GM12878 (cell line): ENCODE data around the gene SPATA25. TPM values are rescaled to one million over a fixed set of nuclear protein-coding genes. Genes with fewer than 3 reads are reported as not detected.

Source experiments
- ATAC-seq: fragments of 200-7000 bp; cut with Tn5 transposase; 3 replicates; pipeline ENCODE4 v1.9.1; 2020; ENCODE audit warnings: mild to moderate bottlenecking, moderate library complexity
- BruUV-seq: library from RNA; stranded (reverse); fragments of 400-500 nt; replicated peaks from 2 replicates; lab custom pipeline; 2021; lab: Mats Ljungman, UMichigan
- CTCF ChIA-PET: fragments of 300-600 bp; sonication (Branson Sonifier 250); formaldehyde crosslinking; extraction: SDS; loops from one replicate; lab custom pipeline; 2021; ENCODE audit warnings: inconsistent platforms; lab: Yijun Ruan, JAX
- POLR2A ChIA-PET: fragments of 350-600 bp; formaldehyde crosslinking; extraction: SDS; loops from one replicate; lab custom pipeline; 2021; ENCODE audit warnings: inconsistent platforms; lab: Charles Lee
- RAD21 ChIA-PET: fragments of 300-600 bp; sonication (Branson Sonifier 250); formaldehyde crosslinking; loops from one replicate; lab custom pipeline; 2023; ENCODE audit warnings: antibody characterized with exemption; ENCODE audit not compliant: unreplicated experiment; lab: Charles Lee
- SMC1A ChIA-PET: fragments of 300-600 bp; sonication (Branson Sonifier 250); formaldehyde crosslinking; loops from one replicate; lab custom pipeline; 2023; ENCODE audit not compliant: unreplicated experiment, uncharacterized antibody; lab: Charles Lee
- DNase-seq: peaks from one replicate; pipeline ENCODE4 v3.0.0-alpha.2; 2011; ENCODE audit warnings: low read depth, low spot score
- FAIRE-seq: peaks from 3 replicates; lab custom pipeline; 2011; peaks lifted over from hg19 to GRCh38; lab: Jason Lieb, UNC
- H2AFZ ChIP-seq: 2 replicates; pipeline ENCODE4 v1.6.0; 2011; ENCODE audit warnings: low read depth, low read length, control low read depth; ENCODE audit not compliant: control insufficient read depth
- H3K27ac ChIP-seq: 2 replicates; pipeline ENCODE4 v1.5.1; 2011; ENCODE audit warnings: control low read depth; ENCODE audit not compliant: control insufficient read depth, insufficient read depth
- H3K27me3 ChIP-seq, 2 experiments: replicated peaks in 1 of 2; 2 replicates each; pipeline versions ENCODE4 v1.6.0 to v1.6.1; 2011; ENCODE audit warnings: low read length in 1 of 2; ENCODE audit not compliant: control insufficient read depth in 2 of 2, insufficient read depth in 2 of 2
- H3K36me3 ChIP-seq, 2 experiments: 2 replicates each; pipeline ENCODE4 v1.5.1; 2011; ENCODE audit warnings: low read length in 1 of 2; ENCODE audit not compliant: control insufficient read depth in 2 of 2, insufficient read depth in 2 of 2
- H3K4me1 ChIP-seq: 2 replicates; pipeline ENCODE4 v1.6.1; 2011; ENCODE audit warnings: mild to moderate bottlenecking, low read length, moderate library complexity, mixed read lengths; ENCODE audit not compliant: control insufficient read depth, insufficient read depth
- H3K4me2 ChIP-seq: 2 replicates; pipeline ENCODE4 v1.6.0; 2011; ENCODE audit warnings: control low read depth; ENCODE audit not compliant: control insufficient read depth, insufficient read depth
- H3K4me3 ChIP-seq: fragments of 200-600 bp; sonication (generic); 2 replicates; pipeline ENCODE4 v1.5.1; 2016
- H3K79me2 ChIP-seq: 2 replicates; pipeline ENCODE4 v1.6.0; 2011; ENCODE audit warnings: low read length; ENCODE audit not compliant: control insufficient read depth, insufficient read depth
- H3K9ac ChIP-seq: 2 replicates; pipeline ENCODE4 v1.8.0; 2011; ENCODE audit warnings: low read length, control low read depth, mixed read lengths; ENCODE audit not compliant: control insufficient read depth, insufficient read depth
- H3K9me3 ChIP-seq: replicated peaks from 3 replicates; pipeline ENCODE4 v1.5.1; 2011; ENCODE audit warnings: mild to moderate bottlenecking, low read length; ENCODE audit not compliant: control insufficient read depth, insufficient read depth
- H4K20me1 ChIP-seq: 2 replicates; pipeline ENCODE4 v1.6.0; 2011; ENCODE audit not compliant: control insufficient read depth, insufficient read depth
- ATF7 ChIP-seq: fragments of 450-650 bp; IDR thresholded peaks from 2 replicates; pipeline ENCODE4 v1.6.1; 2016; ENCODE audit warnings: low read depth, mild to moderate bottlenecking
- CBFB ChIP-seq: IDR thresholded peaks from 2 replicates; pipeline ENCODE4 v1.6.1; 2016; ENCODE audit warnings: antibody characterized with exemption, low read depth
- E2F4 ChIP-seq: IDR thresholded peaks from 2 replicates; pipeline ENCODE4 v1.6.1; 2012; ENCODE audit warnings: low read depth, low read length, improper control_type of control experiment
- IKZF2 ChIP-seq, 2 experiments: fragments of 450-650 bp; IDR thresholded peaks; 2 replicates each; pipeline ENCODE4 v1.6.1; 2017; ENCODE audit warnings: mild to moderate bottlenecking in 2 of 2, moderate library complexity in 2 of 2
- JUNB ChIP-seq: IDR thresholded peaks from 2 replicates; pipeline ENCODE4 v1.6.1; 2016; ENCODE audit warnings: antibody characterized with exemption, mild to moderate bottlenecking
- LARP7 ChIP-seq: fragments of 450-650 bp; IDR thresholded peaks from 2 replicates; pipeline ENCODE4 v1.6.1; 2017; ENCODE audit warnings: mild to moderate bottlenecking
- MTA2 ChIP-seq: fragments of 450-650 bp; IDR thresholded peaks from 2 replicates; pipeline ENCODE4 v1.6.1; 2016; ENCODE audit warnings: low read depth, mild to moderate bottlenecking, moderate library complexity
- MYC ChIP-seq: IDR thresholded peaks from 2 replicates; pipeline ENCODE4 v1.6.1; 2011; ENCODE audit warnings: mild to moderate bottlenecking, low read length, moderate library complexity, inconsistent platforms; ENCODE audit not compliant: insufficient read depth, insufficient replicate concordance, insufficient read length, severe bottlenecking
- PAX8 ChIP-seq: fragments of 450-650 bp; IDR thresholded peaks from 2 replicates; pipeline ENCODE4 v1.6.1; 2017; ENCODE audit warnings: mild to moderate bottlenecking, moderate library complexity
- RUNX3 ChIP-seq: IDR thresholded peaks from 2 replicates; pipeline ENCODE4 v1.6.1; 2012; ENCODE audit warnings: low read length, inconsistent platforms
- SIN3A ChIP-seq: IDR thresholded peaks from 2 replicates; pipeline ENCODE4 v1.6.1; 2012; ENCODE audit warnings: low read depth, low read length, improper control_type of control experiment
- SMAD1 ChIP-seq: fragments of 450-650 bp; IDR thresholded peaks from 2 replicates; pipeline ENCODE4 v1.6.1; 2018; ENCODE audit warnings: mild to moderate bottlenecking, low read depth; ENCODE audit not compliant: partially characterized antibody
- SPI1 ChIP-seq: IDR thresholded peaks from 2 replicates; pipeline ENCODE4 v1.6.1; 2011; ENCODE audit warnings: low read depth, mild to moderate bottlenecking, low read length, moderate library complexity, borderline replicate concordance; ENCODE audit not compliant: insufficient read depth
- WGBS: methylation state at CpG from one replicate; pipeline ENCODE4 v1.1.6; 2016; ENCODE audit warnings: low lambda C conversion rate; ENCODE audit not compliant: insufficient replicate concordance, insufficient coverage; ENCODE audit errors: missing lambda C conversion rate; 5-methylcytosine and 5-hydroxymethylcytosine counted together
- in situ Hi-C: fragments of 300-500 bp; cut with MboI; formaldehyde crosslinking; loops from 9 replicates; pipeline ENCODE4 v1.14.3; 2018; ENCODE audit warnings: mixed read lengths
- intact Hi-C: fragments of 100-400 bp; cut with micrococcal nuclease; formaldehyde crosslinking; loops from one replicate; pipeline ENCODE4 v1.14.2; 2022; ENCODE audit not compliant: unreplicated experiment
- polyA plus RNA-seq, 11 experiments: library from polyadenylated mRNA; depleted of rRNA in 4 of 11; unstranded in 6 of 11; stranded (reverse) in 5 of 11; fragments of >200 nt; fragmentation: Nextera tagmentation in 4 of 11; fragmentation: Illumina TruSeq in 1 of 11; extraction: Ambion mirVana in 4 of 11; extraction: Trizol in 1 of 11; gene quantifications; 1 replicate in 1 of 11; 2 replicates in 10 of 11; pipeline versions ENCODE4 v1.2.1 to v1.2.3, GENCODE V29; 2011 to 2016; ENCODE audit warnings: inconsistent platforms in 2 of 11, missing spikeins in 2 of 11, low read depth in 1 of 11
- total RNA-seq, 4 experiments: library from RNA; depleted of rRNA in 3 of 4; stranded (reverse); fragments of >200 nt in 3 of 4; fragmentation: Illumina TruSeq in 1 of 4; extraction: Trizol in 1 of 4; gene quantifications; 2 replicates each; pipeline versions ENCODE4 v1.2.1 to v1.2.3, GENCODE V29; 2013 to 2021
- TF ChIP-seq, protein P1 (sequence below): fragments of 450-650 bp; IDR thresholded peaks from 2 replicates; pipeline ENCODE4 v1.6.1; 2016; ENCODE audit warnings: mild to moderate bottlenecking
- TF ChIP-seq, protein P2 (sequence below): fragments of 450-650 bp; conservative IDR thresholded peaks from 2 replicates; pipeline ENCODE4 v1.6.1; 2017; ENCODE audit warnings: mild to moderate bottlenecking, moderate library complexity

The SPATA25 gene
- total and polyA plus RNA-seq, 10 of the 15 experiments (the other 5 are each of a cell fraction or from before 2014, with no cell fraction given): 0.28 to 2.9 (median 1.3) TPM; not detected in 3

- H3K27me3 ChIP-seq: no peaks in the 10 kb centered on the region
- peak overlapping the region; percentile 81 for H3K4me3 ChIP-seq
- 11% methylated on average over 21 of the region's 21 CpGs for WGBS
- TSS peak; percentile 82 for BruUV-seq
- peak overlapping the region; percentile 85 for H3K9ac ChIP-seq
- FAIRE-seq: no peak
- peak; percentile 24; the same call in 2 of the 3 replicates for ATAC-seq
- H3K36me3 ChIP-seq: peaks cover 12 to 13% of the 10 kb centered on the region in 2 experiments; a peak in 3 of 4 replicates
- peaks cover 5% of the 10 kb centered on the region; the same call in 1 of the 2 replicates for H3K4me1 ChIP-seq
- H4K20me1 ChIP-seq: no peaks in the 10 kb centered on the region
- SMC1A ChIA-PET: interaction anchor here (1.0 to 4.1 kb wide), 4 partner anchors 26 to 45 kb away, joined by 3 to 33 read pairs (median 14); partner anchors contain the start of genes CTSA and NEURL2
- in situ Hi-C loops: no loop called here
- POLR2A ChIA-PET: interaction anchor here (0.6 to 2.9 kb wide), 32 partner anchors 8 to 754 kb away, joined by 3 to 50 read pairs (median 5); partner anchors contain the start of genes ACOT8, CTSA, NEURL2 and PLTP
- H3K4me2 ChIP-seq: peak overlapping the region; percentile 79; the same call in 1 of the 2 replicates
- intact Hi-C loops: loop anchor here (2.0 kb wide), 2 partner anchors 35 to 79 kb away; partner anchors contain the start of genes ACOT8 and ZSWIM3
- peaks cover 23% of the 10 kb centered on the region for H3K79me2 ChIP-seq
- no peak for DNase-seq
- CTCF ChIA-PET: interaction anchor here (1.0 to 6.5 kb wide), 4 partner anchors 16 to 136 kb away, joined by 3 to 79 read pairs (median 39); no protein-coding TSS in a partner anchor
- peak overlapping the region; percentile 67 for H3K27ac ChIP-seq
- peak overlapping the region; percentile 84 for H2AFZ ChIP-seq
- RAD21 ChIA-PET: interaction anchor here (1.0 to 5.5 kb wide), 7 partner anchors 14 to 122 kb away, joined by 3 to 66 read pairs (median 11); partner anchors contain the start of gene ZSWIM1
- no peaks in the 10 kb centered on the region for H3K9me3 ChIP-seq
- TF ChIP-seq, protein P1, sequence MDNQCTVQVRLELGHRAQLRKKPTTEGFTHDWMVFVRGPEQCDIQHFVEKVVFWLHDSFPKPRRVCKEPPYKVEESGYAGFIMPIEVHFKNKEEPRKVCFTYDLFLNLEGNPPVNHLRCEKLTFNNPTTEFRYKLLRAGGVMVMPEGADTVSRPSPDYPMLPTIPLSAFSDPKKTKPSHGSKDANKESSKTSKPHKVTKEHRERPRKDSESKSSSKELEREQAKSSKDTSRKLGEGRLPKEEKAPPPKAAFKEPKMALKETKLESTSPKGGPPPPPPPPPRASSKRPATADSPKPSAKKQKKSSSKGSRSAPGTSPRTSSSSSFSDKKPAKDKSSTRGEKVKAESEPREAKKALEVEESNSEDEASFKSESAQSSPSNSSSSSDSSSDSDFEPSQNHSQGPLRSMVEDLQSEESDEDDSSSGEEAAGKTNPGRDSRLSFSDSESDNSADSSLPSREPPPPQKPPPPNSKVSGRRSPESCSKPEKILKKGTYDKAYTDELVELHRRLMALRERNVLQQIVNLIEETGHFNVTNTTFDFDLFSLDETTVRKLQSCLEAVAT: peak; percentile 91; the same call in 1 of the 2 replicates
- TF ChIP-seq IKZF2 (IDR thresholded peaks at IDR 0.05) (0 out of 4 replicates have a peak, but pooled peaks of 1 of the 2 experiments have one; percentile 10), E2F4 (no peak), RUNX3 (peak; percentile 89), MTA2 (peak; percentile 49; the same call in 1 of the 2 replicates), MYC (no peak), PAX8 (0 out of 2 replicates have a peak, but pooled peaks have one; percentile 77), LARP7 (0 out of 2 replicates have a peak, but pooled peaks have one; percentile 21), ATF7 (peak; percentile 45; the same call in 1 of the 2 replicates), CBFB (no peak; the same call in 1 of the 2 replicates), SMAD1 (peak; percentile 74), SIN3A (0 out of 2 replicates have a peak, but pooled peaks have one; percentile 34), JUNB (0 out of 2 replicates have a peak, but pooled peaks have one; percentile 21), SPI1 (peak; percentile 18; the same call in 1 of the 2 replicates)
- TF ChIP-seq, protein P2, sequence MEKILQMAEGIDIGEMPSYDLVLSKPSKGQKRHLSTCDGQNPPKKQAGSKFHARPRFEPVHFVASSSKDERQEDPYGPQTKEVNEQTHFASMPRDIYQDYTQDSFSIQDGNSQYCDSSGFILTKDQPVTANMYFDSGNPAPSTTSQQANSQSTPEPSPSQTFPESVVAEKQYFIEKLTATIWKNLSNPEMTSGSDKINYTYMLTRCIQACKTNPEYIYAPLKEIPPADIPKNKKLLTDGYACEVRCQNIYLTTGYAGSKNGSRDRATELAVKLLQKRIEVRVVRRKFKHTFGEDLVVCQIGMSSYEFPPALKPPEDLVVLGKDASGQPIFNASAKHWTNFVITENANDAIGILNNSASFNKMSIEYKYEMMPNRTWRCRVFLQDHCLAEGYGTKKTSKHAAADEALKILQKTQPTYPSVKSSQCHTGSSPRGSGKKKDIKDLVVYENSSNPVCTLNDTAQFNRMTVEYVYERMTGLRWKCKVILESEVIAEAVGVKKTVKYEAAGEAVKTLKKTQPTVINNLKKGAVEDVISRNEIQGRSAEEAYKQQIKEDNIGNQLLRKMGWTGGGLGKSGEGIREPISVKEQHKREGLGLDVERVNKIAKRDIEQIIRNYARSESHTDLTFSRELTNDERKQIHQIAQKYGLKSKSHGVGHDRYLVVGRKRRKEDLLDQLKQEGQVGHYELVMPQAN: peak; percentile 84
These were observed 48.1 kb upstream of the SPATA25 start for GRCh38 chr20:45935416-45936046.
